Gastroesophageal sphincter (tissue), 3 donors: ENCODE measurements around the gene INPP4B.

Experiments
- EP300 ChIP-seq: sonication (generic); formaldehyde crosslinking; IDR thresholded peaks from one replicate; pipeline ENCODE4 v1.6.1; 2017; ENCODE audit warnings: antibody characterized with exemption, mild to moderate bottlenecking
- TF ChIP-seq, protein P1 (sequence below), 4 experiments: fragments of 200-600 bp in 2 of 4; fragments of 450-650 bp in 2 of 4; sonication (generic) in 1 of 4; IDR thresholded peaks; one replicate each; pipeline ENCODE4 v1.5.1; 2017 to 2019; ENCODE audit warnings: antibody characterized with exemption in 4 of 4, mild to moderate bottlenecking in 2 of 4, moderate library complexity in 2 of 4

DNA sequence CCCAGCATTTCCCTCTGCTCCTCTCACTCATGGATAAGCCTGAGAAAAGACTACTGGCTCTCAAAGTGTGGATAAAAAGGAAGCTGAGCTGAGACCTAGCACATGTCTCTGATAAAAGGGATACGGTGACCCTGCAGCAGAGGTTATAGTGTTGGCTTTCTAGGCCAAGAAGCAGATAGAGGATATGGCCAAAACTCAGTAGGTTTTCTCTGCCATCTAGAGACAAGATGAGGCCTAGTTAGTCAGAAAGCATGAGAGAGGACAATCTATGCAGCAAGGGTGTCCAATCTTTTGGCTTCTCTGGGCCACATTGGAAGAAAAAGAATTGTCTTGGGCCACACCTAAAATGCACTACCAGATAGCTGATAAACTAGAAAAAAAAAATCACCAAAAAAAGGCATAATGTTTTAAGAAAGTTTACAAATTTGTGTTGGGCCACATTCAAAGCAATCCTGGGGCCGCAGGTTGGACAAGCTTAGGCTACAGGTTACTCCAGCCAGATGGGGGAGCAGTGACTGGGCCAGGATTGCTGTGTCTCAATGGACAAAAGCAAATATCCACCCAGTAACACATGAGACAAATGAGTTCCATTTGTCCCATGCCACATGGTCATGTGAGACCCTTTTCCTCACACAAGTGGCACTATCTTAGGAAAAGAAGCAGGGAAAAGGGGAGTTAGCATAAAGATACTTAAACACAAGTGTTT is 411.4 kb downstream of the INPP4B start:
- no peak for TF ChIP-seq EP300
- TF ChIP-seq, protein P1, sequence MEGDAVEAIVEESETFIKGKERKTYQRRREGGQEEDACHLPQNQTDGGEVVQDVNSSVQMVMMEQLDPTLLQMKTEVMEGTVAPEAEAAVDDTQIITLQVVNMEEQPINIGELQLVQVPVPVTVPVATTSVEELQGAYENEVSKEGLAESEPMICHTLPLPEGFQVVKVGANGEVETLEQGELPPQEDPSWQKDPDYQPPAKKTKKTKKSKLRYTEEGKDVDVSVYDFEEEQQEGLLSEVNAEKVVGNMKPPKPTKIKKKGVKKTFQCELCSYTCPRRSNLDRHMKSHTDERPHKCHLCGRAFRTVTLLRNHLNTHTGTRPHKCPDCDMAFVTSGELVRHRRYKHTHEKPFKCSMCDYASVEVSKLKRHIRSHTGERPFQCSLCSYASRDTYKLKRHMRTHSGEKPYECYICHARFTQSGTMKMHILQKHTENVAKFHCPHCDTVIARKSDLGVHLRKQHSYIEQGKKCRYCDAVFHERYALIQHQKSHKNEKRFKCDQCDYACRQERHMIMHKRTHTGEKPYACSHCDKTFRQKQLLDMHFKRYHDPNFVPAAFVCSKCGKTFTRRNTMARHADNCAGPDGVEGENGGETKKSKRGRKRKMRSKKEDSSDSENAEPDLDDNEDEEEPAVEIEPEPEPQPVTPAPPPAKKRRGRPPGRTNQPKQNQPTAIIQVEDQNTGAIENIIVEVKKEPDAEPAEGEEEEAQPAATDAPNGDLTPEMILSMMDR (IDR thresholded peaks at IDR 0.05) = no peak
